CMK (cell line): ENCODE results near the gene OR10H3.
"Not testable (repeated sequence)": the region's sequence is repeated elsewhere in the genome, so short reads cannot be mapped to it uniquely, and the experiment has no call there.

ENCODE experiments used
- DNase-seq: peaks from one replicate; pipeline ENCODE4 v3.0.0-alpha.2; 2010; ENCODE audit warnings: low read depth

OR10H3 gene

GRCh38 chr19:15737722-15738121, at the start of gene OR10H3:
TSS of gene OR10H3 (plus strand) at chr19:15737985. CDS start at chr19:15741393, 3,408 bp downstream.
- no peak for DNase-seq

- no peak for DNase-seq
Observed at GRCh38 chr19:15696654-15697194, 41.1 kb upstream of the OR10H3 start.

- no peak for DNase-seq
Observed at GRCh38 chr19:15701757-15702533, 35.8 kb upstream of the OR10H3 start.

- DNase-seq = peak; percentile 83
Observed at GRCh38 chr19:15702534-15702930, 35.3 kb upstream of the OR10H3 start.

GRCh38 chr19:15714638-15715037, 23.1 kb upstream of the OR10H3 start:
- no peak for DNase-seq

GRCh38 chr19:15715642-15716041, 22.1 kb upstream of the OR10H3 start:
- DNase-seq = no peak

GRCh38 chr19:15717809-15718208, 20.0 kb upstream of the OR10H3 start:
- no peak for DNase-seq

- DNase-seq = peak; percentile 53
Observed at GRCh38 chr19:15721268-15721667, 16.5 kb upstream of the OR10H3 start.

GRCh38 chr19:15722956-15723355, 14.8 kb upstream of the OR10H3 start:
- DNase-seq = no peak

- DNase-seq = no peak
Observed at GRCh38 chr19:15727724-15728123, 10.1 kb upstream of the OR10H3 start, which contains the start of gene OR10H2. TSS of gene OR10H2 (plus strand) at chr19:15728024. CDS start at chr19:15728044, 20 bp downstream.

- DNase-seq = no peak
Observed at GRCh38 chr19:15730538-15730937, 7.2 kb upstream of the OR10H3 start.

GRCh38 chr19:15732388-15732787, 5.4 kb upstream of the OR10H3 start:
- DNase-seq = no peak

- DNase-seq = no peak
Observed at GRCh38 chr19:15733895-15734294, 3.9 kb upstream of the OR10H3 start.

GRCh38 chr19:15740785-15741184, 3.0 kb downstream of the OR10H3 start:
- DNase-seq = no peak

GRCh38 chr19:15748239-15748638, 10.5 kb downstream of the OR10H3 start:
- no peak for DNase-seq

- DNase-seq = no peak
Observed at GRCh38 chr19:15758379-15758778, 20.6 kb downstream of the OR10H3 start.

- DNase-seq = no peak
Observed at GRCh38 chr19:15759962-15760565, 22.3 kb downstream of the OR10H3 start.

GRCh38 chr19:15769586-15769985, 31.8 kb downstream of the OR10H3 start:
- no peak for DNase-seq

GRCh38 chr19:15774159-15774558, 36.4 kb downstream of the OR10H3 start:
- DNase-seq = not testable (repeated sequence)

GRCh38 chr19:15775249-15775648, 37.5 kb downstream of the OR10H3 start:
- DNase-seq = no peak

- DNase-seq = no peak
Observed at GRCh38 chr19:15776264-15776663, 38.5 kb downstream of the OR10H3 start.

- DNase-seq = no peak
Observed at GRCh38 chr19:15776991-15777970, 39.5 kb downstream of the OR10H3 start.
